Heart left ventricle (tissue), 16 donors: ENCODE results near the gene SLC22A31. TPM values are rescaled to one million over a fixed set of nuclear protein-coding genes. Genes with fewer than 3 reads are reported as not detected.

Experiments
- ATAC-seq, 4 donors: fragments of 200-7000 bp; cut with Tn5 transposase; one replicate each; pipeline ENCODE4 v1.9.1; 2020 to 2022; ENCODE audit warnings: moderate library complexity in 4 of 4, mild to moderate bottlenecking in 3 of 4, moderate number of reproducible peaks in 1 of 4
- DNase-seq, 5 donors: peaks; one replicate each; pipeline ENCODE4 v3.0.0-alpha.2; 2020
- H3K27ac ChIP-seq, 12 donors: fragments of 200-600 bp; sonication (generic) in 4 of 12; one replicate each; pipeline versions ENCODE4 v1.5.0 to v1.8.0; 2016 to 2022; ENCODE audit warnings: mild to moderate bottlenecking in 2 of 12
- H3K27me3 ChIP-seq, 9 donors: fragments of 200-600 bp; sonication (generic) in 2 of 9; one replicate each; pipeline versions ENCODE4 v1.5.1 to v1.8.0; 2016 to 2022; ENCODE audit warnings: mild to moderate bottlenecking in 3 of 9
- H3K36me3 ChIP-seq, 9 donors: fragments of 200-600 bp; sonication (generic) in 2 of 9; one replicate each; pipeline versions ENCODE4 v1.5.0 to v1.8.0; 2018 to 2022; ENCODE audit warnings: mild to moderate bottlenecking in 2 of 9
- H3K4me1 ChIP-seq, 12 donors: fragments of 200-600 bp; sonication (generic) in 4 of 12; one replicate each; pipeline versions ENCODE4 v1.5.0 to v1.8.0; 2016 to 2022; ENCODE audit warnings: mild to moderate bottlenecking in 3 of 12
- H3K4me3 ChIP-seq, 12 donors: fragments of 200-600 bp; sonication (generic) in 4 of 12; one replicate each; pipeline versions ENCODE4 v1.5.0 to v1.8.0; 2017 to 2022; ENCODE audit warnings: mild to moderate bottlenecking in 9 of 12, moderate library complexity in 4 of 12
- H3K9me3 ChIP-seq, 12 donors: fragments of 200-600 bp; sonication (generic) in 4 of 12; one replicate each; pipeline versions ENCODE4 v1.5.0 to v1.8.0; 2016 to 2022; ENCODE audit warnings: mild to moderate bottlenecking in 1 of 12
- CTCF ChIP-seq, 12 donors: fragments of 200-600 bp; sonication (generic) in 4 of 12; IDR thresholded peaks; one replicate each; pipeline versions ENCODE4 v1.5.0 to v1.8.0; 2018 to 2022; ENCODE audit warnings: antibody characterized with exemption in 12 of 12, mild to moderate bottlenecking in 5 of 12
- POLR2A ChIP-seq, 2 donors: fragments of 450-650 bp; IDR thresholded peaks; one replicate each; pipeline ENCODE4 v1.6.1; 2017; ENCODE audit warnings: antibody characterized with exemption in 2 of 2, mild to moderate bottlenecking in 2 of 2, moderate library complexity in 2 of 2
- WGBS, 4 donors: extraction: QIAGEN DNeasy Blood & Tissue Kit in 2 of 4; methylation state at CpG; one replicate each; pipeline versions ENCODE4 v1.1.5 to v1.1.7; 2013 to 2018; 5-methylcytosine and 5-hydroxymethylcytosine counted together
- intact Hi-C, 10 donors: fragments of 100-400 bp; cut with DNase I; formaldehyde crosslinking; loops; one replicate each; pipeline versions ENCODE4 v1.11.1 to v1.14.2; 2022
- polyA plus RNA-seq, 2 donors: library from polyadenylated mRNA; stranded (reverse); fragments of 200-250 nt; gene quantifications; one replicate each; pipeline ENCODE4 v1.2.3, GENCODE V29; 2013
- total RNA-seq, 9 donors: library from RNA; depleted of rRNA in 2 of 9; stranded (reverse); fragments of >200 nt in 2 of 9; fragmentation: NEBNext Ultra II Directional in 3 of 9; extraction: Animal tissue kit (Norgen Biotek cat#: 25700) in 3 of 9; gene quantifications; one replicate each; pipeline versions ENCODE4 v1.1.0 to v1.2.4, GENCODE V29; 2016 to 2023
- donor health status: ischemic (EF 13 %, LVEDD 7.1; RV severe dilation, severe dysfunction).
- donor health status: healthy with polysubstance abuse.
- donor health status: DM: no; HTN: yes; CAD: no.
- donor health status: DM: no; HTN: no; CAD: no.
- donor health status: ischemic (EF 25% LVEDD 6.9; RV normal size, moderate dysfunction).
- donor health status: ischemic (EF 25% LVEDD 5.7; RV mildly dilated, moderate dysfunction).
- donor health status: healthy.
- donor health status: DM: yes; HTN: yes; CAD: no.
- donor health status: ischemic (EF 35%, LVEDD 5.7; RV mildly dilated, moderate dysfunction).
- donor health status: nonischemic (EF 11% LVEDD 7.7; RV severe dilation, severe dysfunction).
- donor health status: DM: yes; HTN: yes; CAD: no.
- donor health status: PGD.
- donor health status: ischemic (EF 29% LVEDD 5.4; RV normal size, mild dysfunction).
- donor health status: nonischemic (EF 23%, LVEDD 6.1; RV moderate dilation, normal function).

Gene SLC22A31
- total and polyA plus RNA-seq, 11 donors: 0.07 TPM; not detected in 10

GRCh38 chr16:89176717-89177116 is 23.6 kb downstream of the SLC22A31 start:
- no peak for ATAC-seq

GRCh38 chr16:89176147-89176690 is 24.1 kb downstream of the SLC22A31 start:
- H3K27ac ChIP-seq: no peak overlapping the region
- H3K4me1 ChIP-seq: peaks cover 0 to 7% (median 1%) of the 10 kb centered on the region in 12 donors
- ATAC-seq (no peak), DNase-seq (no peak)
- WGBS, 4 donors: 77 to 83% (median 81%) methylated on average over 6 to 27 of the region's 27 CpGs
- H3K36me3 ChIP-seq: no peaks in the 10 kb centered on the region
- H3K9me3 ChIP-seq: no peaks in the 10 kb centered on the region
- H3K4me3 ChIP-seq: no peak overlapping the region
- TF ChIP-seq CTCF (IDR thresholded peaks at IDR 0.05) (no peak), POLR2A (IDR thresholded peaks at IDR 0.05) (no peak)
- intact Hi-C loops: no loop called here
- peaks cover 0 to 48% (median 6%) of the 10 kb centered on the region in 9 donors for H3K27me3 ChIP-seq

More at GRCh38 chr16:89176717-89177116, 23.6 kb downstream of the SLC22A31 start:
- intact Hi-C loops: no loop called here
- H3K27me3 ChIP-seq: peaks cover 0 to 52% (median 6%) of the 10 kb centered on the region in 9 donors
- peaks cover 0 to 2% (median 0%) of the 10 kb centered on the region in 12 donors for H3K4me1 ChIP-seq
- 87 to 90% (median 88%) methylated on average over 8 to 9 of the region's 9 CpGs for WGBS, 4 donors
- no peaks in the 10 kb centered on the region for H3K36me3 ChIP-seq
- no peak for TF ChIP-seq POLR2A (IDR thresholded peaks at IDR 0.05)
- TF ChIP-seq CTCF (IDR thresholded peaks at IDR 0.05): no peak
- no peaks in the 10 kb centered on the region for H3K9me3 ChIP-seq
- no peak for DNase-seq
- no peak overlapping the region for H3K4me3 ChIP-seq
- no peak overlapping the region for H3K27ac ChIP-seq

GRCh38 chr16:89175280-89176146 is 24.8 kb downstream of the SLC22A31 start:
- Histone ChIP-seq H3K9me3 (no peaks in the 10 kb centered on the region), H3K4me3 (no peak overlapping the region), H3K36me3 (no peaks in the 10 kb centered on the region), H3K4me1 (peaks cover 0 to 14% (median 7%) of the 10 kb centered on the region in 12 donors), H3K27me3 (peaks cover 0 to 48% (median 9%) of the 10 kb centered on the region in 9 donors), H3K27ac (no peak overlapping the region)
- 49 to 59% (median 53%) methylated on average over 14 to 20 of the region's 20 CpGs for WGBS, 4 donors
- DNase-seq (no peak), ATAC-seq (no peak)
- TF ChIP-seq POLR2A (IDR thresholded peaks at IDR 0.05): no peak
- no peak for TF ChIP-seq CTCF (IDR thresholded peaks at IDR 0.05)
- intact Hi-C loops: no loop called here

GRCh38 chr16:89174877-89175276 is 25.5 kb downstream of the SLC22A31 start:
- no peaks in the 10 kb centered on the region for H3K36me3 ChIP-seq
- H3K4me3 ChIP-seq: no peak overlapping the region
- H3K4me1 ChIP-seq: peaks cover 0 to 14% (median 8%) of the 10 kb centered on the region in 12 donors
- intact Hi-C loops: loop anchor here in 1 of 10 donors (5.0 kb wide), 1 partner anchor 433 kb away; no protein-coding TSS in a partner anchor
- WGBS, 4 donors: 70 to 80% (median 76%) methylated on average over 11 to 14 of the region's 14 CpGs
- no peak for ATAC-seq
- H3K9me3 ChIP-seq: no peaks in the 10 kb centered on the region
- no peak for TF ChIP-seq POLR2A (IDR thresholded peaks at IDR 0.05)
- no peak for TF ChIP-seq CTCF (IDR thresholded peaks at IDR 0.05)
- H3K27ac ChIP-seq: no peak overlapping the region
- no peak for DNase-seq
- H3K27me3 ChIP-seq: peaks cover 0 to 48% (median 14%) of the 10 kb centered on the region in 9 donors
